22Rv1 (cell line): ENCODE results near the gene MBTD1.

Source experiments
- ZFX ChIP-seq: fragments of 450-650 bp; IDR thresholded peaks from 2 replicates; pipeline ENCODE4 v1.6.1; 2017; ENCODE audit warnings: antibody characterized with exemption, borderline replicate concordance
- TF ChIP-seq, protein P1 (sequence below): fragments of 450-650 bp; IDR thresholded peaks from 2 replicates; pipeline ENCODE4 v1.5.1; 2017; ENCODE audit warnings: mild to moderate bottlenecking

- TF ChIP-seq, protein P1, sequence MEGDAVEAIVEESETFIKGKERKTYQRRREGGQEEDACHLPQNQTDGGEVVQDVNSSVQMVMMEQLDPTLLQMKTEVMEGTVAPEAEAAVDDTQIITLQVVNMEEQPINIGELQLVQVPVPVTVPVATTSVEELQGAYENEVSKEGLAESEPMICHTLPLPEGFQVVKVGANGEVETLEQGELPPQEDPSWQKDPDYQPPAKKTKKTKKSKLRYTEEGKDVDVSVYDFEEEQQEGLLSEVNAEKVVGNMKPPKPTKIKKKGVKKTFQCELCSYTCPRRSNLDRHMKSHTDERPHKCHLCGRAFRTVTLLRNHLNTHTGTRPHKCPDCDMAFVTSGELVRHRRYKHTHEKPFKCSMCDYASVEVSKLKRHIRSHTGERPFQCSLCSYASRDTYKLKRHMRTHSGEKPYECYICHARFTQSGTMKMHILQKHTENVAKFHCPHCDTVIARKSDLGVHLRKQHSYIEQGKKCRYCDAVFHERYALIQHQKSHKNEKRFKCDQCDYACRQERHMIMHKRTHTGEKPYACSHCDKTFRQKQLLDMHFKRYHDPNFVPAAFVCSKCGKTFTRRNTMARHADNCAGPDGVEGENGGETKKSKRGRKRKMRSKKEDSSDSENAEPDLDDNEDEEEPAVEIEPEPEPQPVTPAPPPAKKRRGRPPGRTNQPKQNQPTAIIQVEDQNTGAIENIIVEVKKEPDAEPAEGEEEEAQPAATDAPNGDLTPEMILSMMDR = no peak
- TF ChIP-seq ZFX = no peak
Observed at GRCh38 chr17:51180486-51180885, 79.4 kb downstream of the MBTD1 start.
